Type B pancreatic cell (in vitro differentiated cells): ENCODE data around the gene SLC25A4. TPM values are rescaled to one million over a fixed set of nuclear protein-coding genes. Genes with fewer than 3 reads are reported as not detected.

Source experiments
- DNase-seq: peaks from one replicate; pipeline ENCODE4 v3.0.0; 2021; ENCODE audit warnings: mixed read lengths; ENCODE audit not compliant: unreplicated experiment; ENCODE audit errors: extremely low spot score
- H3K27ac Mint-ChIP-seq: 2 replicates; pipeline ENCODE4 v1.8.0; 2021; ENCODE audit warnings: mild to moderate bottlenecking, mixed read lengths
- H3K27me3 Mint-ChIP-seq: 2 replicates; pipeline ENCODE4 v1.8.0; 2021; ENCODE audit warnings: mixed read lengths
- H3K36me3 Mint-ChIP-seq: 2 replicates; pipeline ENCODE4 v1.8.0; 2021; ENCODE audit warnings: mixed read lengths
- H3K4me1 Mint-ChIP-seq: one replicate; pipeline ENCODE4 v1.8.0; 2021; ENCODE audit warnings: mixed read lengths; ENCODE audit not compliant: unreplicated experiment
- H3K4me3 Mint-ChIP-seq: 2 replicates; pipeline ENCODE4 v1.8.0; 2021; ENCODE audit warnings: mild to moderate bottlenecking, mixed read lengths
- H3K9me3 Mint-ChIP-seq: 2 replicates; pipeline ENCODE4 v1.8.0; 2021; ENCODE audit warnings: mixed read lengths
- total RNA-seq: library from RNA; stranded (reverse); gene quantifications from 2 replicates; pipeline ENCODE4 v1.2.1, GENCODE V29; 2021; ENCODE audit warnings: low replicate concordance
- TF ChIP-seq, protein P1 (sequence below): fragments of 200-600 bp; sonication (generic); conservative IDR thresholded peaks from 2 replicates; pipeline ENCODE4 v1.5.0; 2021; ENCODE audit warnings: antibody characterized with exemption, mild to moderate bottlenecking

The SLC25A4 gene
- total RNA-seq, 1 donor from 2014 or later, result 31.0 TPM

DNA sequence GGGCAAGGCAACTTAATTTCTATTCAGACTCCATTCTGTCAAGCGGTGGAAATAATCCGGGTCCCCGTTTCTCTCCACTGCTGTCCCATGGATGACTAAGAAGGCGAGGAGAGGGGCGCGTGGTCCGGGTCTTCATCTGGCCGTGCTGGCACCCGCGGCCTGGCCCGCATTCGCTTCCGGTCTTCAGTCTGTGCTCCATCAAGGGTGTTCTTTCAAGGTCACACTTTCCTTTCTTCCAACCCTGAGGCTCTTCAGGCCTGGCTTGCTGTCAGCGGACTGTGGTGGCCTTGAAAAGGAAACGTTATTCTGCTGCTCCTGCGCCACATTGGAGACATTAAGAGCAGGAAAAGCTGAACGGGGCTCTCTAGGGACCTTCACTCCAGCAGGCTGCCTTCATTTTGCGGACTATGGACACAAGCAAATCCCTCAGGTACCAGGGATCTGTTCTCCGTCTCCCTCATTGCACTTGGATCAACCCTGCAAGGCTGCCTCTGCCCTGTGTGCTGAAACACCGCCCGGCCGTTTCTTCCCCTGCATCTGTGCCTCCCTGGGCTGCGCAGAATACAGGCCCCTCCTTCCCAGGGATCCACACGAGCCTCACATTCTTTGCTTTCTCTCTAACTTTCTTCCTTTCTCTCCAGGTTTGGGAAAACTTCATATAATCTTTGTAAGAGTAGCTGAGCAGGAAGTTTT is 5.7 kb upstream of the SLC25A4 start:
- TF ChIP-seq, protein P1, sequence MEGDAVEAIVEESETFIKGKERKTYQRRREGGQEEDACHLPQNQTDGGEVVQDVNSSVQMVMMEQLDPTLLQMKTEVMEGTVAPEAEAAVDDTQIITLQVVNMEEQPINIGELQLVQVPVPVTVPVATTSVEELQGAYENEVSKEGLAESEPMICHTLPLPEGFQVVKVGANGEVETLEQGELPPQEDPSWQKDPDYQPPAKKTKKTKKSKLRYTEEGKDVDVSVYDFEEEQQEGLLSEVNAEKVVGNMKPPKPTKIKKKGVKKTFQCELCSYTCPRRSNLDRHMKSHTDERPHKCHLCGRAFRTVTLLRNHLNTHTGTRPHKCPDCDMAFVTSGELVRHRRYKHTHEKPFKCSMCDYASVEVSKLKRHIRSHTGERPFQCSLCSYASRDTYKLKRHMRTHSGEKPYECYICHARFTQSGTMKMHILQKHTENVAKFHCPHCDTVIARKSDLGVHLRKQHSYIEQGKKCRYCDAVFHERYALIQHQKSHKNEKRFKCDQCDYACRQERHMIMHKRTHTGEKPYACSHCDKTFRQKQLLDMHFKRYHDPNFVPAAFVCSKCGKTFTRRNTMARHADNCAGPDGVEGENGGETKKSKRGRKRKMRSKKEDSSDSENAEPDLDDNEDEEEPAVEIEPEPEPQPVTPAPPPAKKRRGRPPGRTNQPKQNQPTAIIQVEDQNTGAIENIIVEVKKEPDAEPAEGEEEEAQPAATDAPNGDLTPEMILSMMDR, result no peak
- Mint-ChIP-seq H3K4me1 (peaks cover 6% of the 10 kb centered on the region), H3K4me3 (no peak overlapping the region), H3K9me3 (no peaks in the 10 kb centered on the region), H3K36me3 (no peaks in the 10 kb centered on the region), H3K27ac (no peak overlapping the region), H3K27me3 (peaks cover 6% of the 10 kb centered on the region)
- peak; percentile 59 for DNase-seq

DNA sequence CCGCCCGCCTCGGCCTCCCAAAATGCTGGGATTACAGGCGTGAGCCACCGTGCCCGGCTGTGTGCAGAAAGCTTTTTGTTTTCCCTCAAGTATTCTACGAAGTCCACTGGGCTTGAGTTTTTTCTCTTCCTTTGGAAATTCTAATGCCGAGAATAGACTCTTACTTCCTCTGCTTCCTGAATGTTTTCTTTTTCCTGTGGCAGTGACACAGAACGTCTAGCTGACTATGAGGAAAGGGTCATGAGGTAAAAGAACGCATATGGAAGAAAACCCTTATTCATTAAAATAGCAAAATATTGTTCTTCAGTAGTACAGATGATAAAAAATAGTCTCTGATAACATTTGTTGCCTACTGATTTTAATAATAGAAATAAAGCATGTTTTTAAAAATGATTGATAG is 4.9 kb upstream of the SLC25A4 start:
- H3K4me3 Mint-ChIP-seq, result no peak overlapping the region
- H3K4me1 Mint-ChIP-seq, result peaks cover 6% of the 10 kb centered on the region
- no peaks in the 10 kb centered on the region for H3K36me3 Mint-ChIP-seq
- H3K9me3 Mint-ChIP-seq, result no peaks in the 10 kb centered on the region
- peaks cover 8% of the 10 kb centered on the region for H3K27me3 Mint-ChIP-seq
- H3K27ac Mint-ChIP-seq, result no peak overlapping the region
- TF ChIP-seq, protein P1, result no peak
- DNase-seq, result no peak

DNA sequence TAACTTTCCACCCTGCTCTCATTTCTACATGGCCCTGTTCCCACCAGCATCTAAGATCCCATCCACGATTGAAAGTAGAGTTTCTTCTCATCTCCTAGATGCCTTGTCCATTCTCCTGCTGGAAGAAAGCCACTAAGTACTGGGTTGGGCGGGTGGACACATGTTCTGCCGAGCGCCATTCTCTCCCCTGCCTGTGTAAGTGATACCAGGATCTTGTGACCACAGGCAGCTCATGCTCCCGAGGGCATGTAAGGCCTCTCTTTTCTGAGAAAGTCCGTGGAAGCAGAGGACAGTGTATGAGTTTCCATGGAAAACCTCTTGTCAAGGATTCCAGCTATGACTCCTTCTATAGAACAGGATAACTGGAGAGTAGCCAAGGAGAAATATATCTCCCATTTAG is 3.3 kb upstream of the SLC25A4 start:
- Mint-ChIP-seq H3K4me1 (peaks cover 10% of the 10 kb centered on the region), H3K27ac (no peak overlapping the region), H3K9me3 (no peaks in the 10 kb centered on the region), H3K4me3 (no peak overlapping the region), H3K27me3 (peaks cover 12% of the 10 kb centered on the region), H3K36me3 (no peaks in the 10 kb centered on the region)
- TF ChIP-seq, protein P1, result no peak
- no peak for DNase-seq

DNA sequence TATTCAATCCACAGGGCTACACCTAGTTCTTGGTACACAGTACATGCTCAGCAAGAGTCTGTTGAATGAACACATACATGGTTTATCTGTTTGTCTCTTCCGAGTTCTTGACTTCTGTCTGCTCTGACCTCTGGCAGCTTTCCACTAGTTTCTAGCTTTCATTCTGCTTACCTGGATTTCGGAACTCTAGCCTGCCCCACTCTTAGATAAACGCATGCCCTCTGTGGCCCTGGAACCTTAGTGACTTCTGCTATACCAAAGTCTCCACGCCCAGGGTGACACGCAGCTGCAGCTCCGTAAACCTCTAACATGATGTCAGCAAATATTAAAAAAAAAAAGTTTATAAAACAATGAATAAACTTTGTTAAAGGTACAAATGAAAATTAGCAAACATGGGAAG is 1.3 kb upstream of the SLC25A4 start:
- TF ChIP-seq, protein P1, result no peak
- Mint-ChIP-seq H3K9me3 (no peaks in the 10 kb centered on the region), H3K4me1 (peaks cover 10% of the 10 kb centered on the region), H3K36me3 (peaks cover 3% of the 10 kb centered on the region), H3K27me3 (peaks cover 12% of the 10 kb centered on the region), H3K4me3 (no peak overlapping the region), H3K27ac (no peak overlapping the region)
- no peak for DNase-seq

DNA sequence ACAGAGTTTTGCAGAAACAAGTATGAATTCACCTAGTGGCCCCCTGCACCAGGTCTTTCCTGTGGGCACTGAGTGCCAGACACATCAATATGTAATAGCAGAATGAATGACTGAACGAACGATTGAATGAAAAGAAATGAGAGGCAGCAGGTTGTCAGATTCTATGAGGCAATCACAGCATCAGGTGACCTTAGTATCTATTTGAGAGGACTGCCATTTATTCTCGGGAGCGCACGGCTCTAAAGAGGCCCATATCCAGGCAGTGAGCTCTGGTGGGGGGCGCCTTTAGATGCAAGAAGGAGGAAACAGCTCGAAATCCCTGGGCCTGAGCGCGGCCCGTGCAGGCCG is 528 bp upstream of the SLC25A4 start:
- DNase-seq, result no peak
- peak overlapping the region; percentile 92 for H3K4me3 Mint-ChIP-seq
- H3K4me1 Mint-ChIP-seq, result peaks cover 10% of the 10 kb centered on the region
- peaks cover 4% of the 10 kb centered on the region for H3K36me3 Mint-ChIP-seq
- H3K9me3 Mint-ChIP-seq, result no peaks in the 10 kb centered on the region
- peaks cover 12% of the 10 kb centered on the region for H3K27me3 Mint-ChIP-seq
- peak overlapping the region; percentile 85 for H3K27ac Mint-ChIP-seq
- TF ChIP-seq, protein P1, result no peak
